ENCODE measurements around the gene PPL.
"Not testable (repeated sequence)": the region's sequence is repeated elsewhere in the genome, so short reads cannot be mapped to it uniquely, and the experiment has no call there.

Gene PPL

DNA sequence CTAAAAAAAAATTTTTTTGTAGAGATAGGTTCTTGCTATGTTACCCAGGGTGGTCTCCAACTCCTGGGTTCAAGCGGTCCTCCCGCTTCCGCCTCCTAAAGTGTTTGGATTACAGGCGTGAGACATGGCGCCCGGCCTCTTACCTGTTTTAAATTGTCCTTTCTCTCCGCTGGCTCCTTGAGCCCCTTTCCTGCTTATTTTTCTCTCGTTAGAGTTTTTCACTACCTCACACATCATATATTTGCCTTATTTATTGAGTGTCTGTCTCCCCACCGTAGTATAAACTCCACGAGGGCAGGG lies 20.4 kb upstream of the PPL start:
- Histone ChIP-seq H3K79me1 (ENCODE audit: low read length) (no peaks in the 10 kb centered on the region), H2AK5ac (ENCODE audit: low read length) (no peak overlapping the region), H3K27me3 (ENCODE audit: insufficient read depth, low read length, poor library complexity) (no peaks in the 10 kb centered on the region), H2BK5ac (ENCODE audit: low read length) (no peak overlapping the region), H3K18ac (ENCODE audit: low read length) (no peak overlapping the region), H2BK120ac (ENCODE audit: low read depth, low read length) (no peak overlapping the region), H2BK15ac (replicated peaks; ENCODE audit: low read depth) (no peak overlapping the region), H3K23ac (ENCODE audit: low read length) (no peak overlapping the region), H3K4me2 (ENCODE audit: low read length) (peak overlapping the region; percentile 83), H4K5ac (ENCODE audit: low read length) (no peak overlapping the region), H3K4me1 (ENCODE audit: control insufficient read depth, low read depth, low read length) (peaks cover 3% of the 10 kb centered on the region), H3K4ac (ENCODE audit: low read depth, low read length) (no peak overlapping the region), H3K4me3 (ENCODE audit: low read length) (peak overlapping the region; percentile 44), H3K79me2 (ENCODE audit: control insufficient read depth, insufficient read depth, low read length) (no peaks in the 10 kb centered on the region), H4K8ac (ENCODE audit: low read depth, low read length) (no peak overlapping the region), H3K27ac (ENCODE audit: low read depth, low read length) (no peak overlapping the region), H3K9ac (ENCODE audit: low read length) (peak overlapping the region; percentile 55), H3K56ac (ENCODE audit: low read length) (peak overlapping the region; percentile 70), H3K36me3 (ENCODE audit: control insufficient read depth, insufficient read depth, low read length) (no peaks in the 10 kb centered on the region)
- no CpG with 5 or more reads among the region's 10 CpGs for WGBS (ENCODE audit: extremely low coverage, insufficient coverage, low lambda C conversion rate)
- DNase-seq: no peak

GRCh38 chr16:4954714-4955113 lies 17.8 kb upstream of the PPL start:
- Histone ChIP-seq H3K9ac (ENCODE audit: low read length) (no peak overlapping the region), H3K27me3 (ENCODE audit: insufficient read depth, low read length, poor library complexity) (no peaks in the 10 kb centered on the region), H2BK5ac (ENCODE audit: low read length) (no peak overlapping the region), H3K56ac (ENCODE audit: low read length) (no peak overlapping the region), H3K27ac (ENCODE audit: low read depth, low read length) (no peak overlapping the region), H3K4ac (ENCODE audit: low read depth, low read length) (no peak overlapping the region), H3K36me3 (ENCODE audit: control insufficient read depth, insufficient read depth, low read length) (no peaks in the 10 kb centered on the region), H3K79me1 (ENCODE audit: low read length) (no peaks in the 10 kb centered on the region), H4K5ac (ENCODE audit: low read length) (no peak overlapping the region), H3K18ac (ENCODE audit: low read length) (no peak overlapping the region), H4K8ac (ENCODE audit: low read depth, low read length) (no peak overlapping the region), H2AK5ac (ENCODE audit: low read length) (no peak overlapping the region), H3K4me2 (ENCODE audit: low read length) (no peak overlapping the region), H2BK120ac (ENCODE audit: low read depth, low read length) (no peak overlapping the region), H2BK15ac (replicated peaks; ENCODE audit: low read depth) (no peak overlapping the region), H3K79me2 (ENCODE audit: control insufficient read depth, insufficient read depth, low read length) (no peaks in the 10 kb centered on the region), H3K23ac (ENCODE audit: low read length) (no peak overlapping the region), H3K4me1 (ENCODE audit: control insufficient read depth, low read depth, low read length) (peaks cover 3% of the 10 kb centered on the region), H3K4me3 (ENCODE audit: low read length) (no peak overlapping the region)
- WGBS (ENCODE audit: extremely low coverage, insufficient coverage, low lambda C conversion rate): no CpG with 5 or more reads among the region's 1 CpG
- no peak for DNase-seq

DNA sequence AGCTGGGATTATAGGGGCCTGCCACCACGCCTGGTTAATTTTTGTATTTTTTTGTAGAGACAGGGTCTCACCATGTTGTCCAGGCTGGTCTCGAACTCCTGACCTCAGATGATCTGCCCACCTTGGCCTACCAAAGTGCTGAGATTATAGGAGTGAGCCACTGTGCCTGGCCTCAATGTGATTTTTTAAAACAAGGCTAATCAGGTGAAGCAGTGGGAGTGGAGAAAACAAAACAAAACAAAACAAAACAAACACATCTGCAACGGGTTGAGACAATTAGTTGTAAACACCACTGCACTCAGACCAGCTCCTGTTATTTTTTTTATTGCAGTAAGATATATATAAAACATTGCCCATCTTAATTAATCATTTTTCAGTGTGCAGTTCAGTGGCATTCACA lies 14.6 kb upstream of the PPL start:
- WGBS (ENCODE audit: extremely low coverage, insufficient coverage, low lambda C conversion rate): no CpG with 5 or more reads among the region's 3 CpGs
- DNase-seq; H4K5ac ChIP-seq (ENCODE audit: low read length); H3K4me1 ChIP-seq (ENCODE audit: control insufficient read depth, low read depth, low read length); H3K27me3 ChIP-seq (ENCODE audit: insufficient read depth, low read length, poor library complexity); H2BK120ac ChIP-seq (ENCODE audit: low read depth, low read length); H3K4me2 ChIP-seq (ENCODE audit: low read length); H3K23ac ChIP-seq (ENCODE audit: low read length); H3K79me1 ChIP-seq (ENCODE audit: low read length); H3K4ac ChIP-seq (ENCODE audit: low read depth, low read length); H3K79me2 ChIP-seq (ENCODE audit: control insufficient read depth, insufficient read depth, low read length); H2BK5ac ChIP-seq (ENCODE audit: low read length); H3K9ac ChIP-seq (ENCODE audit: low read length); H2AK5ac ChIP-seq (ENCODE audit: low read length); H3K27ac ChIP-seq (ENCODE audit: low read depth, low read length); H3K56ac ChIP-seq (ENCODE audit: low read length); H4K8ac ChIP-seq (ENCODE audit: low read depth, low read length); H2BK15ac ChIP-seq (replicated peaks; ENCODE audit: low read depth); H3K18ac ChIP-seq (ENCODE audit: low read length); H3K4me3 ChIP-seq (ENCODE audit: low read length); H3K36me3 ChIP-seq (ENCODE audit: control insufficient read depth, insufficient read depth, low read length): not testable (repeated sequence)

DNA sequence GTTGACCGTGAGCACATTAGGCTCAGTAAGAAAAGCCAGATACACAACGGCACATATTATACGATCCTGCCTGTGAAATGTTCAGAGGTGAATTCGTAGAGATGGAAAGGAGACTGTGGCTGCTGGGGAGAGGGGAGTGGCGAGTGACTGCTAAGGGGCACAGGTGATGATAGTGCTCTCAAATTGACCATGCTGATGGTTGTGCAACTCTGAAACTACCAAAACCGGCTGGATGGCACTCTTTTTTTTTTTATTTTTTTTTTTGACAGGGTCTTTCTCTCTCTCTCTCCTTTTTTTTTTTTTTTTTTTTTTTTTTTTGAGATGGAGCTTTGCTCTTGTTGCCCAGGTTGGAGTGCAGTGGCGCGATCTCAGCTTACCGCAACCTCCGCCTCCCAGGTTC lies 13.0 kb upstream of the PPL start:
- Histone ChIP-seq H3K9ac (ENCODE audit: low read length) (no peak overlapping the region), H3K18ac (ENCODE audit: low read length) (no peak overlapping the region), H3K4me1 (ENCODE audit: control insufficient read depth, low read depth, low read length) (no peaks in the 10 kb centered on the region), H3K27me3 (ENCODE audit: insufficient read depth, low read length, poor library complexity) (no peaks in the 10 kb centered on the region), H4K8ac (ENCODE audit: low read depth, low read length) (no peak overlapping the region), H3K36me3 (ENCODE audit: control insufficient read depth, insufficient read depth, low read length) (no peaks in the 10 kb centered on the region), H2AK5ac (ENCODE audit: low read length) (no peak overlapping the region), H3K4me2 (ENCODE audit: low read length) (no peak overlapping the region), H3K56ac (ENCODE audit: low read length) (no peak overlapping the region), H3K23ac (ENCODE audit: low read length) (no peak overlapping the region), H2BK120ac (ENCODE audit: low read depth, low read length) (no peak overlapping the region), H4K5ac (ENCODE audit: low read length) (no peak overlapping the region), H3K27ac (ENCODE audit: low read depth, low read length) (no peak overlapping the region), H2BK15ac (replicated peaks; ENCODE audit: low read depth) (no peak overlapping the region), H3K79me2 (ENCODE audit: control insufficient read depth, insufficient read depth, low read length) (no peaks in the 10 kb centered on the region), H2BK5ac (ENCODE audit: low read length) (no peak overlapping the region), H3K79me1 (ENCODE audit: low read length) (no peaks in the 10 kb centered on the region), H3K4me3 (ENCODE audit: low read length) (no peak overlapping the region), H3K4ac (ENCODE audit: low read depth, low read length) (no peak overlapping the region)
- no peak for DNase-seq
- no CpG with 5 or more reads among the region's 10 CpGs for WGBS (ENCODE audit: extremely low coverage, insufficient coverage, low lambda C conversion rate)

DNA sequence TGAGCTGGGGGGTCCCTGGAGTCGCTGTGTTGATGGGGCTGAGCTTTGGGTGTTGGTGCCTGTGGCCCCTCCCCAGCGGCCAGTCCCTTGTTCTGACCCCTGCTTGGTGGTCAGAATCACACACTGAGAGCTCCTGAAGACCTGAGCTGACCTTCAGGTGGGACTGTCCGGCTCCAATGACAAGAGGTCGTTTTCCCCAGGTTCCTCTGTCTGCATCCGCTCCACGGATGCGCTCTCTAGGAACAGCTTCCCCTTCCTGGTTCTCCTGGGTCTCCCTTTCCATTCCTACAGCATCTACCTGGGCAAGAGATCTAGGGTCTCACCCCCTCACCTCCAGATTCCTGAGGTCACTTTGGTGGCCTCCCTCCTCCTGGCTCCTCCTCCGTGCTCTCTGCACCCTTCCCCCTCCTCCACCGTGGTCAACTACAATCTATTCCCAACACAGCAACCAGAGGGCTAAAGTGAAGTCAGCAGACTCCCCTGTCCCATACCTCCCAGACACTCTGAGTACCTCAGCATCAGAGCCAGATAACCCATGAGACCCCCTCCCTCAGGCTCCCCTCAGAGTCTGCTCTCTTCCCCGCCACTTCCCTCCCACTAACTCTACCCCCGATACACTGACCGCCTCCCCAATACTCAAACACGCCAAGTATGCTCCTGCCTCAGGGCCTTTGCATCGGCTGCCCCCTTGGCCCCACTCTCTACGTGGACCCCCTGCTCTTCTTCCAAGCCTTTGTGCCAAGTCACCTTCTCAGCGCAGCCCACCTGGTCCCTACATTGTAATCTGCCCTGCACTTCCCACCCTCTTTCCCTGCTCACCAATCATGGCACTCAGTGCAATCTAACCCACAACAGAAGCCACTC lies 12.2 kb upstream of the PPL start:
- H3K4me2 ChIP-seq (ENCODE audit: low read length): no peak overlapping the region
- no peaks in the 10 kb centered on the region for H3K4me1 ChIP-seq (ENCODE audit: control insufficient read depth, low read depth, low read length)
- H3K36me3 ChIP-seq (ENCODE audit: control insufficient read depth, insufficient read depth, low read length): no peaks in the 10 kb centered on the region
- H3K18ac ChIP-seq (ENCODE audit: low read length): no peak overlapping the region
- no peak overlapping the region for H2BK120ac ChIP-seq (ENCODE audit: low read depth, low read length)
- no peak overlapping the region for H3K9ac ChIP-seq (ENCODE audit: low read length)
- no peak overlapping the region for H4K8ac ChIP-seq (ENCODE audit: low read depth, low read length)
- H3K79me1 ChIP-seq (ENCODE audit: low read length): no peaks in the 10 kb centered on the region
- no peak overlapping the region for H3K4me3 ChIP-seq (ENCODE audit: low read length)
- no peak overlapping the region for H4K5ac ChIP-seq (ENCODE audit: low read length)
- H2BK5ac ChIP-seq (ENCODE audit: low read length): no peak overlapping the region
- no peak overlapping the region for H2AK5ac ChIP-seq (ENCODE audit: low read length)
- no peak overlapping the region for H3K27ac ChIP-seq (ENCODE audit: low read depth, low read length)
- no peaks in the 10 kb centered on the region for H3K27me3 ChIP-seq (ENCODE audit: insufficient read depth, low read length, poor library complexity)
- no peak overlapping the region for H3K23ac ChIP-seq (ENCODE audit: low read length)
- H2BK15ac ChIP-seq (replicated peaks; ENCODE audit: low read depth): no peak overlapping the region
- WGBS (ENCODE audit: extremely low coverage, insufficient coverage, low lambda C conversion rate): no CpG with 5 or more reads among the region's 16 CpGs
- no peak overlapping the region for H3K4ac ChIP-seq (ENCODE audit: low read depth, low read length)
- DNase-seq: no peak
- H3K56ac ChIP-seq (ENCODE audit: low read length): no peak overlapping the region
- no peaks in the 10 kb centered on the region for H3K79me2 ChIP-seq (ENCODE audit: control insufficient read depth, insufficient read depth, low read length)
